DOHH2 (cell line): ENCODE measurements around the gene FAAP20.
A peak's percentile ranks its signal among the peaks of the same experiment; 100 is the strongest.

Experiments used
- H3F3A ChIP-seq: fragments of 200-600 bp; sonication (generic), shearing (Covaris generic); 2 replicates; pipeline ENCODE4 v1.6.0; 2016; ENCODE audit warnings: antibody characterized with exemption, mild to moderate bottlenecking; ENCODE audit not compliant: control insufficient read depth, insufficient read depth
- H3K27ac ChIP-seq: fragments of 200-600 bp; sonication (generic); 2 replicates; pipeline ENCODE4 v1.5.1; 2014; ENCODE audit warnings: low read depth, mild to moderate bottlenecking, low read length, moderate library complexity
- H3K27me3 ChIP-seq: fragments of 200-600 bp; sonication (generic); 2 replicates; pipeline ENCODE4 v1.6.1; 2014; ENCODE audit warnings: mild to moderate bottlenecking, low read length, mixed read lengths; ENCODE audit not compliant: control insufficient read depth
- H3K36me3 ChIP-seq: fragments of 200-600 bp; sonication (generic); 2 replicates; pipeline ENCODE4 v1.6.1; 2014; ENCODE audit warnings: mild to moderate bottlenecking, low read length, moderate library complexity, mixed read lengths; ENCODE audit not compliant: control insufficient read depth
- H3K4me1 ChIP-seq: fragments of 200-600 bp; sonication (generic); 2 replicates; pipeline ENCODE4 v1.6.1; 2014; ENCODE audit warnings: mild to moderate bottlenecking, low read length, mixed read lengths; ENCODE audit not compliant: control insufficient read depth
- H3K4me2 ChIP-seq: fragments of 200-600 bp; sonication (generic); 2 replicates; pipeline ENCODE4 v1.6.0; 2014; ENCODE audit warnings: mild to moderate bottlenecking, low read length, moderate library complexity
- H3K4me3 ChIP-seq: fragments of 200-600 bp; sonication (generic); 2 replicates; pipeline ENCODE4 v1.5.1; 2014; ENCODE audit warnings: mild to moderate bottlenecking, low read length, mixed read lengths
- H3K79me2 ChIP-seq: fragments of 200-600 bp; sonication (generic); 2 replicates; pipeline ENCODE4 v1.6.1; 2014; ENCODE audit warnings: mild to moderate bottlenecking, low read length, mixed read lengths; ENCODE audit not compliant: control insufficient read depth
- H3K9me2 ChIP-seq: fragments of 200-600 bp; sonication (generic); replicated peaks from 2 replicates; pipeline ENCODE4 v1.6.1; 2014; ENCODE audit warnings: mild to moderate bottlenecking, low read length, mixed read lengths; ENCODE audit not compliant: control insufficient read depth
- H3K9me3 ChIP-seq: fragments of 200-600 bp; sonication (generic); 2 replicates; pipeline ENCODE4 v1.6.1; 2014; ENCODE audit warnings: antibody characterized with exemption, low read length, mixed read lengths; ENCODE audit not compliant: control insufficient read depth, insufficient read depth
- H4K20me1 ChIP-seq: fragments of 200-600 bp; sonication (generic); 2 replicates; pipeline ENCODE4 v1.6.0; 2014; ENCODE audit warnings: low read depth, mild to moderate bottlenecking, antibody characterized with exemption, low read length, moderate library complexity; ENCODE audit not compliant: control insufficient read depth, insufficient read depth
- EZH2phosphoT487 ChIP-seq: fragments of 200-600 bp; sonication (generic); IDR thresholded peaks from 2 replicates; pipeline ENCODE4 v1.6.1; 2017; ENCODE audit warnings: borderline replicate concordance, mild to moderate bottlenecking, antibody characterized with exemption, low read length, moderate library complexity, mixed read lengths
- TF ChIP-seq, protein P1 (sequence below): fragments of 200-600 bp; sonication (generic); IDR thresholded peaks from one replicate; pipeline ENCODE4 v1.5.1; 2014; ENCODE audit warnings: antibody characterized with exemption, mild to moderate bottlenecking, low read depth, low read length; ENCODE audit not compliant: poor library complexity, severe bottlenecking

Gene FAAP20

DNA sequence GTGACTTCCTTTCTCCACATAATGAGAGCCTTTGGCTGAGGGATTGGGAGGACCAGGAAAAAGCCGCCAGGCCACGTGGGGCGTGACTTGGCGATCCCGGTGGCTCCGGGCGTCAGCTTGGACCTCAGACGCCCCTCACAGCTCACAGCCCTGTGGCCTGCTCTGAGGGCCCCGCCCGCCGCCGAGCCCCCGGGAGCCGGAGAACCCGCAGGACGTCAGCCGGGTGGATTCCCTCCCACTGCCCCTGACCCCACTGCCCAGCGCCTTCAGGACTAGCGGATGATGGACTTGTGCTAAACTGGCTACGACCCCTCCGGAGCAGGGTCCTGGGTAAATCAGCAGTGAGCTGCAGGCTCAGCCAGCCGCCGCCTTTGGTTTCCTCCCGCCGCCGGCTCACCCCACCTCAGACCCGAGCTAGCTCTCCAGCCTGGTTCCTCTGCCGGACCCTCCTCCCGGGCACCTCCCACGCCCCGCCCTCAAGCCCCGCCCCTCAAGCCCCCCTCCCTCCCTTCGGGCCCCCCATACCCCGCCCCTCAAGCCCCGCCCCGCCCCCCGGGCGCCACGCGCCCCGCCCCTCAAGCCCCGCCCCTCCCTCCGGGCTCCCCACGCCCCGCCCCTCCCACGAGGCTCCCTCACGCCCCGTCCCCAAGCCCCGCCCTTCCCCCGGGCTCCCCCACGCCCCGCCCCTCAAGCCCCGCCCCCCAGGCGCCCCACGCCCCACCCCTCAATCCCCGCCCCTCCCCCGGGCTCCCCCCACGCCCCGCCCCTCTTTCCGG lies 10.0 kb upstream of the FAAP20 start:
- Histone ChIP-seq H3K4me3 (peak overlapping the region; percentile 42; the same call in 1 of the 2 replicates), H3K27ac (no peak overlapping the region), H3K4me1 (peaks cover 13% of the 10 kb centered on the region), H3K27me3 (peaks cover 12% of the 10 kb centered on the region; the same call in 1 of the 2 replicates), H3K9me2 (no peaks in the 10 kb centered on the region), H4K20me1 (no peaks in the 10 kb centered on the region), H3K4me2 (peak overlapping the region; percentile 55), H3K9me3 (no peaks in the 10 kb centered on the region), H3F3A (no peaks in the 10 kb centered on the region), H3K36me3 (no peaks in the 10 kb centered on the region), H3K79me2 (no peaks in the 10 kb centered on the region)
- TF ChIP-seq, protein P1, sequence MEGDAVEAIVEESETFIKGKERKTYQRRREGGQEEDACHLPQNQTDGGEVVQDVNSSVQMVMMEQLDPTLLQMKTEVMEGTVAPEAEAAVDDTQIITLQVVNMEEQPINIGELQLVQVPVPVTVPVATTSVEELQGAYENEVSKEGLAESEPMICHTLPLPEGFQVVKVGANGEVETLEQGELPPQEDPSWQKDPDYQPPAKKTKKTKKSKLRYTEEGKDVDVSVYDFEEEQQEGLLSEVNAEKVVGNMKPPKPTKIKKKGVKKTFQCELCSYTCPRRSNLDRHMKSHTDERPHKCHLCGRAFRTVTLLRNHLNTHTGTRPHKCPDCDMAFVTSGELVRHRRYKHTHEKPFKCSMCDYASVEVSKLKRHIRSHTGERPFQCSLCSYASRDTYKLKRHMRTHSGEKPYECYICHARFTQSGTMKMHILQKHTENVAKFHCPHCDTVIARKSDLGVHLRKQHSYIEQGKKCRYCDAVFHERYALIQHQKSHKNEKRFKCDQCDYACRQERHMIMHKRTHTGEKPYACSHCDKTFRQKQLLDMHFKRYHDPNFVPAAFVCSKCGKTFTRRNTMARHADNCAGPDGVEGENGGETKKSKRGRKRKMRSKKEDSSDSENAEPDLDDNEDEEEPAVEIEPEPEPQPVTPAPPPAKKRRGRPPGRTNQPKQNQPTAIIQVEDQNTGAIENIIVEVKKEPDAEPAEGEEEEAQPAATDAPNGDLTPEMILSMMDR, result no peak
- TF ChIP-seq EZH2phosphoT487, result no peak

DNA sequence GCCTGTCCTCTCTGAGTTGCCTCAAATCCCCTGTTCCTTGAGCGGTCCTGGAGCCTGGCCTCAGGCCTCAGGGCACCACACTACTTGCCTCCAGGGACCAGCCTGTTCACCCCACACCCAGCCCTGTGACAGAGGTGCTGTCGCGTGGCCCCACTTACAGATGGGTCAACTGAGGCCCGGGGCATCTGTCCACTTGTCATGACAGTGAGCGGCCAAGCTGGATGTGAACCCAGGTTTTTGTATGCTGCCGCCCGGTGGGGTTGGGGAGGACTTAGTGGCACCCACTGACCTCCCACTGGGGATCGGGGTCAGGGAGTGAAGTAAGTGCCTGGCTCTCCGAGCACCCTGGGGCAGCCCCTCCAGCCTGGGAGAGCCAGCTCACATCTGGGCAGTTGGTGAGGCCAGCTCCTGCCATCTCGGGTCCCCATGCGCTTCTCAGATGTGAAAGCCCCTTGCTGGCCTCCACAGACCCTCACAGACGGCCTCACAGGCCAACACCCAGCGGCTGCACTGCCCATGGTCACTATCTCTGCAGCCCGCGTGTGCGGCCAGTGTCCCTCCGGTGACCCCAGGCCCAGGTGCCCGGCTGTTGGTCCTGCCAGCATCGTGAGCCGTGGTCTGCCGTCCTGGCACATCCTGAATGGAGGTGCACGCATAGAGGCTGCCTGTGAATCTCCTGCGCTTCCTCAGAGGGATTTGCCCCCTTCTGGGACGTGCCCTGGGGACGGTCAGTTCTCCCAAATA lies 9.3 kb upstream of the FAAP20 start:
- Histone ChIP-seq H3K27ac (no peak overlapping the region), H3K27me3 (peaks cover 12% of the 10 kb centered on the region; the same call in 1 of the 2 replicates), H3K4me3 (no peak overlapping the region; the same call in 1 of the 2 replicates), H3K9me2 (no peaks in the 10 kb centered on the region), H3K79me2 (no peaks in the 10 kb centered on the region), H3K4me2 (peak overlapping the region; percentile 55), H4K20me1 (no peaks in the 10 kb centered on the region), H3K36me3 (no peaks in the 10 kb centered on the region), H3K4me1 (peaks cover 13% of the 10 kb centered on the region), H3F3A (no peaks in the 10 kb centered on the region), H3K9me3 (no peaks in the 10 kb centered on the region)
- TF ChIP-seq, protein P1, result no peak
- no peak for TF ChIP-seq EZH2phosphoT487

DNA sequence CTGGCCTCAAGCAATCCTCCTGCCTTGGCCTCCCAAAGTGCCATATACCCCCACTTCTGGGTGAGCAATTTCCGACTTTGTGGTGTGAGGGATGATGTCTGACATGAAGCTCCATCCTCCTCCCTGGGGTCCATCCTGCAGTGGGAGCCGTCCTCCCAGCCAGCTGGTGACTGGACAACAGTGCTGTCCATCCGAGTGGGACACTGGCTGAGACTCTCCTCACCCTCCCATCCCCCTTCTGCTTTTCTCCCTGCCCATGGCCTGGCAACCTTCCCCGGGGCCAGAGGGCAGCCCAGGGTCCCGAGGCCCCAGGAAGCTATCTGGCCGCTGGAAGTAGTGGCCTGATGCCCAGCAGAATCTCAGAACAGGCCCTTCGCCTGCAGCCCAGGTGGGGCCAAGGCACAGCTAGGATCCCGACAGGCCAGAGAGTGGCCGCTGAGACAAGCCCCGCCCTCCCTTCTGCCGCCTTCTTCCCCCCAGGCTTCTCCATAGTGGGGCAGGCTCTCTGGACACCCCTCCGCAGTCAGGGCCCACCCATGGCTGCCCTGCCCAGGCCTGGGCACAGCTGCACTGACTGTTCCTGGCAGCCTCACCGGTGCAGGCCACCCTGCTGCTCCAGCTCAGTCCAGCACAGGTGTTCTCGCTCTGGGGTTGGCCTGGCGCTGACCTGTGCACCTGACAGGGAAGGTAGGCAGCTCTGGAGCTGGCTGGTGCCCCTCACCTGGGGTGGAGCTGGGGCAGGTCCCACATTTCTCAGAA lies 8.4 kb upstream of the FAAP20 start:
- Histone ChIP-seq H3K9me2 (no peaks in the 10 kb centered on the region), H3K4me1 (peaks cover 13% of the 10 kb centered on the region), H3K36me3 (no peaks in the 10 kb centered on the region), H3K9me3 (no peaks in the 10 kb centered on the region), H4K20me1 (no peaks in the 10 kb centered on the region), H3K4me2 (no peak overlapping the region), H3K27me3 (peaks cover 12% of the 10 kb centered on the region; the same call in 1 of the 2 replicates), H3K4me3 (no peak overlapping the region), H3K27ac (no peak overlapping the region), H3F3A (no peaks in the 10 kb centered on the region), H3K79me2 (no peaks in the 10 kb centered on the region)
- no peak for TF ChIP-seq EZH2phosphoT487
- TF ChIP-seq, protein P1, result no peak
